SK-N-SH (cell line): Measurements from ENCODE around the gene PHKA1. TPM values are rescaled to one million over a fixed set of nuclear protein-coding genes. Genes with fewer than 3 reads are reported as not detected.

ENCODE experiments used
- CTCF ChIA-PET: fragments of 300-600, 350-600 bp; formaldehyde crosslinking; extraction: SDS; loops from one replicate; lab custom pipeline; 2021; lab: Yijun Ruan, JAX
- POLR2A ChIA-PET: fragments of 350-600 bp; sonication (Branson Sonifier 250); formaldehyde crosslinking; extraction: SDS; loops from one replicate; lab custom pipeline; 2020; ENCODE audit warnings: antibody characterized with exemption, inconsistent platforms; lab: Yijun Ruan, JAX
- DNase-seq: peaks from one replicate; pipeline ENCODE4 v3.0.0; 2012
- H2AFZ ChIP-seq: fragments of 200-600 bp; sonication (generic); 2 replicates; pipeline ENCODE4 v1.8.1; 2016; ENCODE audit warnings: antibody characterized with exemption, mild to moderate bottlenecking, low read depth
- H3F3A ChIP-seq: fragments of 200-600 bp; sonication (generic); replicated peaks from 2 replicates; pipeline ENCODE3; 2016; ENCODE audit warnings: antibody characterized with exemption, mild to moderate bottlenecking; ENCODE audit not compliant: insufficient read depth
- H3K27ac ChIP-seq, 2 experiments: fragments of 200-500 bp in 1 of 2; fragments of 200-600 bp in 1 of 2; sonication (Bioruptor generic) in 1 of 2; sonication (generic), shearing (Covaris generic) in 1 of 2; 2 replicates each; pipeline versions ENCODE4 v1.5.1 to v1.6.1; 2014 to 2016; ENCODE audit warnings: low read depth in 2 of 2, inconsistent platforms in 1 of 2, low read length in 1 of 2, mild to moderate bottlenecking in 1 of 2, mixed read lengths in 1 of 2
- H3K27me3 ChIP-seq: fragments of 200-600 bp; sonication (generic), shearing (Covaris generic); 2 replicates; pipeline ENCODE4 v1.6.1; 2016; ENCODE audit warnings: mixed run types; ENCODE audit not compliant: insufficient read depth
- H3K36me3 ChIP-seq, 2 experiments: fragments of 200-500 bp in 1 of 2; fragments of 200-600 bp in 1 of 2; sonication (Bioruptor generic) in 1 of 2; sonication (generic) in 1 of 2; replicated peaks in 1 of 2; 2 replicates each; pipeline versions ENCODE3 to v1.5.1; 2014 to 2016; ENCODE audit warnings: low read length in 1 of 2, mild to moderate bottlenecking in 1 of 2; ENCODE audit not compliant: insufficient read depth in 2 of 2, control insufficient read depth in 1 of 2
- H3K4me1 ChIP-seq, 2 experiments: fragments of 200-500 bp in 1 of 2; fragments of 200-600 bp in 1 of 2; sonication (Bioruptor generic) in 1 of 2; sonication (generic), shearing (Covaris generic) in 1 of 2; 2 replicates each; pipeline versions ENCODE4 v1.5.1 to v1.6.1; 2014 to 2016; ENCODE audit warnings: low read depth in 1 of 2, low read length in 1 of 2, mixed run types in 1 of 2; ENCODE audit not compliant: insufficient read depth in 2 of 2, control insufficient read depth in 1 of 2
- H3K4me2 ChIP-seq: fragments of 200-600 bp; sonication (generic), shearing (Covaris generic); 2 replicates; pipeline ENCODE4 v1.6.1; 2017; ENCODE audit warnings: mixed run types
- H3K4me3 ChIP-seq, 2 experiments: fragments of 200-500 bp in 1 of 2; fragments of 200-600 bp in 1 of 2; sonication (Bioruptor generic) in 1 of 2; sonication (generic), shearing (Covaris generic) in 1 of 2; 2 replicates each; pipeline versions ENCODE4 v1.5.1 to v1.8.1; 2014 to 2016; ENCODE audit warnings: low read depth in 2 of 2, inconsistent platforms in 1 of 2, low read length in 1 of 2, mild to moderate bottlenecking in 1 of 2, mixed read lengths in 1 of 2, moderate library complexity in 1 of 2
- H3K79me2 ChIP-seq: fragments of 200-600 bp; sonication (generic); 2 replicates; pipeline ENCODE4 v1.8.1; 2017; ENCODE audit warnings: mild to moderate bottlenecking; ENCODE audit not compliant: insufficient read depth
- H3K9ac ChIP-seq: fragments of 200-600 bp; sonication (generic); 2 replicates; pipeline ENCODE4 v1.6.1; 2017; ENCODE audit warnings: mixed run types
- H3K9me2 ChIP-seq: fragments of 200-600 bp; sonication (generic); 2 replicates; pipeline ENCODE4 v1.6.1; 2017; ENCODE audit warnings: mixed run types
- H3K9me3 ChIP-seq: fragments of 200-600 bp; sonication (generic); 2 replicates; pipeline ENCODE4 v1.6.1; 2017; ENCODE audit warnings: mixed run types, mild to moderate bottlenecking, moderate library complexity
- H4K20me1 ChIP-seq: fragments of 200-600 bp; sonication (generic); 2 replicates; pipeline ENCODE4 v1.6.1; 2017; ENCODE audit warnings: mild to moderate bottlenecking, mixed run types; ENCODE audit not compliant: insufficient read depth
- EZH2phosphoT487 ChIP-seq: fragments of 200-600 bp; sonication (generic); IDR thresholded peaks from 2 replicates; pipeline ENCODE4 v1.6.1; 2017; ENCODE audit warnings: low read depth, mixed run types, mild to moderate bottlenecking, antibody characterized with exemption, moderate library complexity, borderline replicate concordance
- FOSL2 ChIP-seq: IDR thresholded peaks from 2 replicates; pipeline ENCODE4 v1.4.0; 2012; ENCODE audit warnings: low read depth, mild to moderate bottlenecking, moderate library complexity, borderline replicate concordance
- FOXM1 ChIP-seq: IDR thresholded peaks from 2 replicates; pipeline ENCODE4 v1.4.0; 2012; ENCODE audit warnings: low read depth, mild to moderate bottlenecking
- GATA2 ChIP-seq: sonication (generic); formaldehyde crosslinking; IDR thresholded peaks from 2 replicates; pipeline ENCODE4 v1.5.0; 2020; ENCODE audit warnings: mild to moderate bottlenecking, missing genetic modification reagents
- MEF2A ChIP-seq: IDR thresholded peaks from 2 replicates; pipeline ENCODE4 v1.4.0; 2012; ENCODE audit warnings: low read depth, borderline replicate concordance
- NFIC ChIP-seq: IDR thresholded peaks from 2 replicates; pipeline ENCODE4 v1.4.0; 2012; ENCODE audit warnings: borderline replicate concordance
- NRF1 ChIP-seq: IDR thresholded peaks from 2 replicates; pipeline ENCODE4 v1.6.1; 2012; ENCODE audit warnings: low read depth, mild to moderate bottlenecking, low read length
- RAD21 ChIP-seq: IDR thresholded peaks from 2 replicates; pipeline ENCODE4 v1.6.1; 2012; ENCODE audit warnings: mild to moderate bottlenecking, low read length
- RFX5 ChIP-seq: IDR thresholded peaks from 2 replicates; pipeline ENCODE4 v1.6.1; 2012; ENCODE audit warnings: mild to moderate bottlenecking, improper control_type of control experiment, low read length
- SMC3 ChIP-seq: IDR thresholded peaks from 2 replicates; pipeline ENCODE4 v1.6.1; 2012; ENCODE audit warnings: low read depth, low read length, improper control_type of control experiment
- TCF12 ChIP-seq: IDR thresholded peaks from 2 replicates; pipeline ENCODE4 v1.4.0; 2012
- YY1 ChIP-seq: IDR thresholded peaks from 2 replicates; pipeline ENCODE4 v1.4.0; 2012; ENCODE audit warnings: low read depth, mild to moderate bottlenecking
- WGBS: methylation state at CpG from one replicate; pipeline ENCODE4 v1.1.6; 2017; ENCODE audit warnings: low lambda C conversion rate; 5-methylcytosine and 5-hydroxymethylcytosine counted together
- polyA plus RNA-seq, 3 experiments: library from polyadenylated mRNA; depleted of rRNA; stranded (reverse); fragments of >200 nt; gene quantifications; 2 replicates each; pipeline ENCODE4 v1.2.3, GENCODE V29; 2012
- TF ChIP-seq, protein P1 (sequence below): IDR thresholded peaks from 2 replicates; pipeline ENCODE4 v1.4.0; 2012; ENCODE audit warnings: low read depth
- TF ChIP-seq, protein P2 (sequence below): IDR thresholded peaks from 2 replicates; pipeline ENCODE4 v1.4.0; 2012; ENCODE audit warnings: low read depth, borderline replicate concordance
- TF ChIP-seq, protein P3 (sequence below): fragments of 150-350 bp; IDR thresholded peaks from 2 replicates; pipeline ENCODE4 v1.6.1; 2017; ENCODE audit warnings: antibody characterized with exemption, low read length, low read depth, borderline replicate concordance
- TF ChIP-seq, protein P4 (sequence below): fragments of 200-600 bp; sonication (generic); IDR thresholded peaks from 2 replicates; pipeline ENCODE4 v1.6.1; 2017; ENCODE audit warnings: antibody characterized with exemption, mild to moderate bottlenecking, moderate library complexity
- TF ChIP-seq, protein P5 (sequence below): IDR thresholded peaks from 2 replicates; pipeline ENCODE4; 2012
- TF ChIP-seq, protein P6 (sequence below): IDR thresholded peaks from 2 replicates; pipeline ENCODE4 v1.6.1; 2012; ENCODE audit warnings: mild to moderate bottlenecking, low read depth, low read length, moderate library complexity

Gene PHKA1
- polyA plus RNA-seq, 1 of the 3 experiments (the other 2 are of a cell fraction): 4.8 TPM

DNA sequence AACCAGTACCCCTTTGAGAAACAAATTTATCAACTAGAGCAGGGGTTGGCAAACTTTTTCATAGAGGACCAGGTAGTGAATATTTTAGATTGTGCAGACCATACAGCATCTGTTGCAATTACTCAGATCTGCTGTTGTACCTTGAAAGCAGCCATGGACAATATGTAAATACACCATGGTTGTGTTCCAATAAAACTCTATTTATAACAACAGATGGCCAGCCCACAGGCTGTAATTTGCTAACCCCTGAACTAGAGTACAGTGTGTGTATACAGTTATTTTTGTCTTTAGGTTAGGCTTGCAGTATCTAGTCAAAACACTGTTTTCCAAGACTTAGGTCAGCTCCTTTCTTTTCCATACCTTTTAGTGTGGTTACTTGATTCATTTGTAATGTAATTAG, 54.4 kb downstream of the PHKA1 start:
- no peaks in the 10 kb centered on the region for H3K36me3 ChIP-seq
- no peaks in the 10 kb centered on the region for H3K9me2 ChIP-seq
- H3K27ac ChIP-seq: no peak overlapping the region
- CTCF ChIA-PET: no interaction called here
- no peaks in the 10 kb centered on the region for H3K79me2 ChIP-seq
- no peaks in the 10 kb centered on the region for H3K9me3 ChIP-seq
- no peak overlapping the region for H2AFZ ChIP-seq
- DNase-seq: no peak
- H3K4me3 ChIP-seq: no peak overlapping the region
- no peak overlapping the region for H3K9ac ChIP-seq
- no peaks in the 10 kb centered on the region for H4K20me1 ChIP-seq
- H3F3A ChIP-seq: no peaks in the 10 kb centered on the region
- H3K4me2 ChIP-seq: no peak overlapping the region
- H3K4me1 ChIP-seq: no peaks in the 10 kb centered on the region
- POLR2A ChIA-PET: no interaction called here
- TF ChIP-seq RAD21 (no peak), FOSL2 (no peak)
- TF ChIP-seq, protein P1, sequence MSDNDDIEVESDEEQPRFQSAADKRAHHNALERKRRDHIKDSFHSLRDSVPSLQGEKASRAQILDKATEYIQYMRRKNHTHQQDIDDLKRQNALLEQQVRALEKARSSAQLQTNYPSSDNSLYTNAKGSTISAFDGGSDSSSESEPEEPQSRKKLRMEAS: no peak
- no peaks in the 10 kb centered on the region for H3K27me3 ChIP-seq

DNA sequence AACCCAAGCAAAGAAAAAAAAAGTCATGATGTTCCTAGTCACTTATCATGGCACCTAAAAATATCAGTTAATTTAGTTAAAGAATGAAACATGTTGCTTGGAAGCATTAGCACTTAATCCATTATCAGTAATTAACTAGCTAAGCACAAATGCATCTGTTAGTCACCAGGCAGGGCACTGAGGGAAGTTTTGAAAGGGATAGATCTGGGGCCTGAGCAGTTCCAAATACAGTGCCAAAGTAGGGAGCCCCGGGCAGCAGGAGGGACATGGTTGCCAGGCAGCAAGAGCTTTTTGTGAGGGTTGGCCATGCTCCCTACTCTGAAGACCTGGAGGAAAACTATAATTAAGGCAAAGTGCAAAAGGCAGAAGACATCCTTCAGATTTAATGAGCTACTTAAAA, 62.0 kb downstream of the PHKA1 start:
- POLR2A ChIA-PET: no interaction called here
- H3K27ac ChIP-seq: no peak overlapping the region; a peak in 1 of 4 replicates
- H3K4me3 ChIP-seq: no peak overlapping the region
- no peaks in the 10 kb centered on the region for H4K20me1 ChIP-seq
- 20% methylated on average over 1 of the region's 1 CpG for WGBS
- no peaks in the 10 kb centered on the region for H3K9me2 ChIP-seq
- no peaks in the 10 kb centered on the region for H3K9me3 ChIP-seq
- no peak overlapping the region for H2AFZ ChIP-seq
- H3K36me3 ChIP-seq: no peaks in the 10 kb centered on the region
- H3K4me2 ChIP-seq: no peak overlapping the region
- no peak for DNase-seq
- H3K9ac ChIP-seq: no peak overlapping the region
- H3F3A ChIP-seq: no peaks in the 10 kb centered on the region
- no peaks in the 10 kb centered on the region; a peak in 1 of 4 replicates for H3K4me1 ChIP-seq
- H3K27me3 ChIP-seq: no peaks in the 10 kb centered on the region; the same call in 1 of the 2 replicates
- CTCF ChIA-PET: no interaction called here
- H3K79me2 ChIP-seq: no peaks in the 10 kb centered on the region
- TF ChIP-seq, protein P2, sequence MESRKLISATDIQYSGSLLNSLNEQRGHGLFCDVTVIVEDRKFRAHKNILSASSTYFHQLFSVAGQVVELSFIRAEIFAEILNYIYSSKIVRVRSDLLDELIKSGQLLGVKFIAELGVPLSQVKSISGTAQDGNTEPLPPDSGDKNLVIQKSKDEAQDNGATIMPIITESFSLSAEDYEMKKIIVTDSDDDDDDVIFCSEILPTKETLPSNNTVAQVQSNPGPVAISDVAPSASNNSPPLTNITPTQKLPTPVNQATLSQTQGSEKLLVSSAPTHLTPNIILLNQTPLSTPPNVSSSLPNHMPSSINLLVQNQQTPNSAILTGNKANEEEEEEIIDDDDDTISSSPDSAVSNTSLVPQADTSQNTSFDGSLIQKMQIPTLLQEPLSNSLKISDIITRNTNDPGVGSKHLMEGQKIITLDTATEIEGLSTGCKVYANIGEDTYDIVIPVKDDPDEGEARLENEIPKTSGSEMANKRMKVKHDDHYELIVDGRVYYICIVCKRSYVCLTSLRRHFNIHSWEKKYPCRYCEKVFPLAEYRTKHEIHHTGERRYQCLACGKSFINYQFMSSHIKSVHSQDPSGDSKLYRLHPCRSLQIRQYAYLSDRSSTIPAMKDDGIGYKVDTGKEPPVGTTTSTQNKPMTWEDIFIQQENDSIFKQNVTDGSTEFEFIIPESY: no peak
- TF ChIP-seq, protein P3, sequence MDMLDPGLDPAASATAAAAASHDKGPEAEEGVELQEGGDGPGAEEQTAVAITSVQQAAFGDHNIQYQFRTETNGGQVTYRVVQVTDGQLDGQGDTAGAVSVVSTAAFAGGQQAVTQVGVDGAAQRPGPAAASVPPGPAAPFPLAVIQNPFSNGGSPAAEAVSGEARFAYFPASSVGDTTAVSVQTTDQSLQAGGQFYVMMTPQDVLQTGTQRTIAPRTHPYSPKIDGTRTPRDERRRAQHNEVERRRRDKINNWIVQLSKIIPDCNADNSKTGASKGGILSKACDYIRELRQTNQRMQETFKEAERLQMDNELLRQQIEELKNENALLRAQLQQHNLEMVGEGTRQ: no peak
- TF ChIP-seq NRF1: no peak
- TF ChIP-seq NFIC: no peak
- TF ChIP-seq FOSL2: no peak
- TF ChIP-seq RFX5: no peak
- TF ChIP-seq SMC3: no peak
- TF ChIP-seq, protein P4, sequence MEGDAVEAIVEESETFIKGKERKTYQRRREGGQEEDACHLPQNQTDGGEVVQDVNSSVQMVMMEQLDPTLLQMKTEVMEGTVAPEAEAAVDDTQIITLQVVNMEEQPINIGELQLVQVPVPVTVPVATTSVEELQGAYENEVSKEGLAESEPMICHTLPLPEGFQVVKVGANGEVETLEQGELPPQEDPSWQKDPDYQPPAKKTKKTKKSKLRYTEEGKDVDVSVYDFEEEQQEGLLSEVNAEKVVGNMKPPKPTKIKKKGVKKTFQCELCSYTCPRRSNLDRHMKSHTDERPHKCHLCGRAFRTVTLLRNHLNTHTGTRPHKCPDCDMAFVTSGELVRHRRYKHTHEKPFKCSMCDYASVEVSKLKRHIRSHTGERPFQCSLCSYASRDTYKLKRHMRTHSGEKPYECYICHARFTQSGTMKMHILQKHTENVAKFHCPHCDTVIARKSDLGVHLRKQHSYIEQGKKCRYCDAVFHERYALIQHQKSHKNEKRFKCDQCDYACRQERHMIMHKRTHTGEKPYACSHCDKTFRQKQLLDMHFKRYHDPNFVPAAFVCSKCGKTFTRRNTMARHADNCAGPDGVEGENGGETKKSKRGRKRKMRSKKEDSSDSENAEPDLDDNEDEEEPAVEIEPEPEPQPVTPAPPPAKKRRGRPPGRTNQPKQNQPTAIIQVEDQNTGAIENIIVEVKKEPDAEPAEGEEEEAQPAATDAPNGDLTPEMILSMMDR: no peak
- no peak for TF ChIP-seq YY1
- TF ChIP-seq, protein P5, sequence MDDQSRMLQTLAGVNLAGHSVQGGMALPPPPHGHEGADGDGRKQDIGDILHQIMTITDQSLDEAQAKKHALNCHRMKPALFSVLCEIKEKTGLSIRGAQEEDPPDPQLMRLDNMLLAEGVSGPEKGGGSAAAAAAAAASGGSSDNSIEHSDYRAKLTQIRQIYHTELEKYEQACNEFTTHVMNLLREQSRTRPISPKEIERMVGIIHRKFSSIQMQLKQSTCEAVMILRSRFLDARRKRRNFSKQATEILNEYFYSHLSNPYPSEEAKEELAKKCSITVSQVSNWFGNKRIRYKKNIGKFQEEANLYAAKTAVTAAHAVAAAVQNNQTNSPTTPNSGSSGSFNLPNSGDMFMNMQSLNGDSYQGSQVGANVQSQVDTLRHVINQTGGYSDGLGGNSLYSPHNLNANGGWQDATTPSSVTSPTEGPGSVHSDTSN: no peak
- TF ChIP-seq MEF2A: no peak
- TF ChIP-seq, protein P6, sequence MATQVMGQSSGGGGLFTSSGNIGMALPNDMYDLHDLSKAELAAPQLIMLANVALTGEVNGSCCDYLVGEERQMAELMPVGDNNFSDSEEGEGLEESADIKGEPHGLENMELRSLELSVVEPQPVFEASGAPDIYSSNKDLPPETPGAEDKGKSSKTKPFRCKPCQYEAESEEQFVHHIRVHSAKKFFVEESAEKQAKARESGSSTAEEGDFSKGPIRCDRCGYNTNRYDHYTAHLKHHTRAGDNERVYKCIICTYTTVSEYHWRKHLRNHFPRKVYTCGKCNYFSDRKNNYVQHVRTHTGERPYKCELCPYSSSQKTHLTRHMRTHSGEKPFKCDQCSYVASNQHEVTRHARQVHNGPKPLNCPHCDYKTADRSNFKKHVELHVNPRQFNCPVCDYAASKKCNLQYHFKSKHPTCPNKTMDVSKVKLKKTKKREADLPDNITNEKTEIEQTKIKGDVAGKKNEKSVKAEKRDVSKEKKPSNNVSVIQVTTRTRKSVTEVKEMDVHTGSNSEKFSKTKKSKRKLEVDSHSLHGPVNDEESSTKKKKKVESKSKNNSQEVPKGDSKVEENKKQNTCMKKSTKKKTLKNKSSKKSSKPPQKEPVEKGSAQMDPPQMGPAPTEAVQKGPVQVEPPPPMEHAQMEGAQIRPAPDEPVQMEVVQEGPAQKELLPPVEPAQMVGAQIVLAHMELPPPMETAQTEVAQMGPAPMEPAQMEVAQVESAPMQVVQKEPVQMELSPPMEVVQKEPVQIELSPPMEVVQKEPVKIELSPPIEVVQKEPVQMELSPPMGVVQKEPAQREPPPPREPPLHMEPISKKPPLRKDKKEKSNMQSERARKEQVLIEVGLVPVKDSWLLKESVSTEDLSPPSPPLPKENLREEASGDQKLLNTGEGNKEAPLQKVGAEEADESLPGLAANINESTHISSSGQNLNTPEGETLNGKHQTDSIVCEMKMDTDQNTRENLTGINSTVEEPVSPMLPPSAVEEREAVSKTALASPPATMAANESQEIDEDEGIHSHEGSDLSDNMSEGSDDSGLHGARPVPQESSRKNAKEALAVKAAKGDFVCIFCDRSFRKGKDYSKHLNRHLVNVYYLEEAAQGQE: no peak
- TF ChIP-seq FOXM1: no peak
- TF ChIP-seq EZH2phosphoT487: no peak
- TF ChIP-seq, protein P1: no peak
- no peak for TF ChIP-seq TCF12
- no peak for TF ChIP-seq GATA2 (CRISPR knock-in tag)
